Right lobe of liver (tissue), 6 donors: ENCODE measurements around the gene HSD17B11. TPM values are rescaled to one million over a fixed set of nuclear protein-coding genes. Genes with fewer than 3 reads are reported as not detected.
A peak's percentile ranks its signal among the peaks of the same experiment; 100 is the strongest.
"Not testable (repeated sequence)": the region's sequence is repeated elsewhere in the genome, so short reads cannot be mapped to it uniquely, and the experiment has no call there.

ENCODE experiments used
- ATAC-seq, 4 donors: fragments of 200-7000 bp; cut with Tn5 transposase; one replicate each; pipeline ENCODE4 v1.9.1; 2020; ENCODE audit warnings: mild to moderate bottlenecking in 4 of 4, moderate library complexity in 4 of 4
- DNase-seq, 3 donors: peaks; one replicate each; pipeline ENCODE4 v3.0.0-alpha.2; 2020
- H3K27ac ChIP-seq, 3 donors: fragments of 200-600 bp; one replicate each; pipeline ENCODE4 v1.8.0; 2022
- H3K27me3 ChIP-seq, 2 donors: fragments of 200-600 bp; one replicate each; pipeline ENCODE4 v1.8.0; 2022
- H3K36me3 ChIP-seq, 4 donors: fragments of 200-600 bp; sonication (generic) in 1 of 4; one replicate each; pipeline versions ENCODE4 v1.5.1 to v1.8.0; 2017 to 2022; ENCODE audit warnings: control low read depth in 1 of 4
- H3K4me1 ChIP-seq, 4 donors: fragments of 200-600 bp; sonication (generic) in 1 of 4; one replicate each; pipeline versions ENCODE4 v1.5.1 to v1.8.0; 2017 to 2022; ENCODE audit warnings: control low read depth in 1 of 4
- H3K4me3 ChIP-seq, 3 donors: fragments of 200-600 bp; one replicate each; pipeline ENCODE4 v1.8.0; 2022
- H3K9me3 ChIP-seq, 4 donors: fragments of 200-600 bp; sonication (generic) in 1 of 4; one replicate each; pipeline versions ENCODE4 v1.5.1 to v1.8.0; 2017 to 2022; ENCODE audit warnings: control low read depth in 1 of 4
- CTCF ChIP-seq, 4 donors: fragments of 200-600 bp in 3 of 4; fragments of 450-650 bp in 1 of 4; IDR thresholded peaks; one replicate each; pipeline versions ENCODE4 v1.5.1 to v1.8.0; 2016 to 2022; ENCODE audit warnings: antibody characterized with exemption in 4 of 4, mild to moderate bottlenecking in 2 of 4
- POLR2A ChIP-seq: fragments of 450-650 bp; IDR thresholded peaks from one replicate; pipeline ENCODE4 v1.6.1; 2017; ENCODE audit warnings: antibody characterized with exemption, mild to moderate bottlenecking
- whole genome bisulfite sequencing: methylation state at CpG from one replicate; pipeline ENCODE4 v1.1.6; 2018; ENCODE audit warnings: low coverage, low lambda C conversion rate; ENCODE audit not compliant: insufficient coverage; ENCODE audit errors: missing lambda C conversion rate; 5-methylcytosine and 5-hydroxymethylcytosine counted together
- intact Hi-C, 2 donors: fragments of 100-400 bp; cut with DNase I; formaldehyde crosslinking; loops; one replicate each; pipeline versions ENCODE4 v1.11.2 to v1.14.1; 2022
- total RNA-seq, 6 experiments: library from RNA; depleted of rRNA in 2 of 6; stranded (reverse); fragments of >200 nt in 2 of 6; fragmentation: NEBNext Ultra II Directional in 3 of 6; extraction: Animal tissue kit (Norgen Biotek cat#: 25700) in 3 of 6; gene quantifications; one replicate each; pipeline versions ENCODE4 v1.1.0 to v1.2.4, GENCODE V29; 2016 to 2023
- donor health status: DM: no; HTN: yes; CAD: no.
- donor health status: DM: no; HTN: no; CAD: no.
- donor health status: DM: no; HTN: no; CAD: no.
- donor health status: DM: no; HTN: yes; CAD: no.
- donor health status: DM: no; HTN: yes; CAD: no.

The HSD17B11 gene
- total RNA-seq, 6 experiments from 2014 or later: 36.1 to 170 (median 127) TPM

GRCh38 chr4:87406462-87406861 is 15.5 kb upstream of the HSD17B11 start:
- TF ChIP-seq POLR2A: no peak
- no peak for TF ChIP-seq CTCF (IDR thresholded peaks at IDR 0.05)
- H3K27ac ChIP-seq: no peak overlapping the region

GRCh38 chr4:87405211-87405820 is 14.3 kb upstream of the HSD17B11 start:
- no peaks in the 10 kb centered on the region for H3K27me3 ChIP-seq
- intact Hi-C loops: no loop called here
- no peaks in the 10 kb centered on the region for H3K9me3 ChIP-seq
- no peak for DNase-seq
- ATAC-seq: no peak
- H3K4me3 ChIP-seq: no peak overlapping the region
- TF ChIP-seq POLR2A: no peak
- TF ChIP-seq CTCF (IDR thresholded peaks at IDR 0.05): no peak
- H3K27ac ChIP-seq: no peak overlapping the region
- H3K36me3 ChIP-seq: no peaks in the 10 kb centered on the region
- 65% methylated on average over 4 of the region's 5 CpGs for WGBS
- H3K4me1 ChIP-seq: peaks cover 0 to 15% (median 7%) of the 10 kb centered on the region in 4 donors

More at GRCh38 chr4:87406462-87406861, 15.5 kb upstream of the HSD17B11 start:
- no peaks in the 10 kb centered on the region for H3K36me3 ChIP-seq
- H3K4me3 ChIP-seq: no peak overlapping the region
- H3K27me3 ChIP-seq: no peaks in the 10 kb centered on the region
- no peak for DNase-seq
- no peaks in the 10 kb centered on the region for H3K9me3 ChIP-seq
- WGBS: 77% methylated on average over 4 of the region's 6 CpGs
- intact Hi-C loops: no loop called here
- no peak for ATAC-seq
- H3K4me1 ChIP-seq: peaks cover 0 to 23% (median 10%) of the 10 kb centered on the region in 4 donors

- H3K36me3 ChIP-seq, ATAC-seq, H3K27ac ChIP-seq, DNase-seq, intact Hi-C loops, H3K27me3 ChIP-seq, H3K4me1 ChIP-seq, H3K4me3 ChIP-seq, H3K9me3 ChIP-seq: not testable (repeated sequence)
- WGBS: 25% methylated on average over 1 of the region's 1 CpG
These were observed 12.7 kb upstream of the HSD17B11 start for GRCh38 chr4:87403732-87404131.

- no peak overlapping the region for H3K27ac ChIP-seq
- 100% methylated on average over 1 of the region's 1 CpG for WGBS
- DNase-seq: no peak
- no peak for ATAC-seq
- intact Hi-C loops: no loop called here
- no peak overlapping the region for H3K4me3 ChIP-seq
- H3K4me1 ChIP-seq: no peaks in the 10 kb centered on the region
- TF ChIP-seq POLR2A: no peak
- TF ChIP-seq CTCF (IDR thresholded peaks at IDR 0.05): no peak
- no peaks in the 10 kb centered on the region for H3K27me3 ChIP-seq
- H3K9me3 ChIP-seq: no peaks in the 10 kb centered on the region
- H3K36me3 ChIP-seq: no peaks in the 10 kb centered on the region
These were observed 9.0 kb upstream of the HSD17B11 start for GRCh38 chr4:87399954-87400353.

GRCh38 chr4:87399148-87399547 is 8.2 kb upstream of the HSD17B11 start:
- TF ChIP-seq POLR2A (no peak), CTCF (IDR thresholded peaks at IDR 0.05) (no peak)
- Histone ChIP-seq H3K4me1 (no peaks in the 10 kb centered on the region), H3K36me3 (no peaks in the 10 kb centered on the region), H3K9me3 (no peaks in the 10 kb centered on the region), H3K27ac (no peak overlapping the region), H3K27me3 (no peaks in the 10 kb centered on the region), H3K4me3 (no peak overlapping the region)
- DNase-seq: no peak
- intact Hi-C loops: no loop called here
- WGBS: 83% methylated on average over 2 of the region's 3 CpGs
- ATAC-seq: peak in 3 of 4 donors; percentile 23 to 53 (median 47)

GRCh38 chr4:87395851-87396250 is 4.9 kb upstream of the HSD17B11 start:
- no CpG with 5 or more reads among the region's 20 CpGs for WGBS
- H3K27ac ChIP-seq, DNase-seq, H3K9me3 ChIP-seq, H3K27me3 ChIP-seq, ATAC-seq, H3K36me3 ChIP-seq, H3K4me3 ChIP-seq, intact Hi-C loops: not testable (repeated sequence)
- peaks cover 0 to 10% (median 0%) of the 10 kb centered on the region in 4 donors for H3K4me1 ChIP-seq

- DNase-seq, H3K4me3 ChIP-seq, ATAC-seq, H3K9me3 ChIP-seq, intact Hi-C loops, H3K27ac ChIP-seq, H3K27me3 ChIP-seq, H3K36me3 ChIP-seq: not testable (repeated sequence)
- WGBS: 82% methylated on average over 21 of the region's 23 CpGs
- peaks cover 0 to 10% (median 0%) of the 10 kb centered on the region in 4 donors for H3K4me1 ChIP-seq
These were observed 4.1 kb upstream of the HSD17B11 start for GRCh38 chr4:87395073-87395472.
